Mesendoderm (in vitro differentiated cells): ENCODE data around the gene PARP4.
A peak's percentile ranks its signal among the peaks of the same experiment; 100 is the strongest.
"Not testable (repeated sequence)": the region's sequence is repeated elsewhere in the genome, so short reads cannot be mapped to it uniquely, and the experiment has no call there.

Source experiments
- DNase-seq: peaks from one replicate; pipeline ENCODE4 v3.0.0; 2013
- H2AK5ac ChIP-seq: 2 replicates; pipeline ENCODE4 v1.6.1; 2013; ENCODE audit warnings: low read length, inconsistent platforms
- H2BK120ac ChIP-seq: 2 replicates; pipeline ENCODE4 v1.6.1; 2013; ENCODE audit warnings: low read depth, mild to moderate bottlenecking, low read length, moderate library complexity, mixed read lengths
- H2BK15ac ChIP-seq: replicated peaks from 2 replicates; pipeline ENCODE4 v1.6.1; 2013; ENCODE audit warnings: low read depth, mild to moderate bottlenecking, moderate library complexity
- H2BK5ac ChIP-seq: 2 replicates; pipeline ENCODE4 v1.6.1; 2013; ENCODE audit warnings: low read length, inconsistent platforms
- H3K18ac ChIP-seq: 2 replicates; pipeline ENCODE4 v1.6.1; 2013; ENCODE audit warnings: mild to moderate bottlenecking, low read length, mixed read lengths
- H3K23ac ChIP-seq: one replicate; pipeline ENCODE4 v1.6.1; 2013; ENCODE audit warnings: low read length
- H3K27ac ChIP-seq: 2 replicates; pipeline ENCODE4 v1.5.1; 2013; ENCODE audit warnings: low read depth, mild to moderate bottlenecking, inconsistent platforms, low read length, moderate library complexity
- H3K27me3 ChIP-seq: 2 replicates; pipeline ENCODE4 v1.6.1; 2013; ENCODE audit warnings: low read length, control low read depth, mild to moderate bottlenecking, inconsistent platforms; ENCODE audit not compliant: insufficient read depth, poor library complexity
- H3K36me3 ChIP-seq: 2 replicates; pipeline ENCODE4 v1.6.1; 2013; ENCODE audit warnings: low read length, inconsistent platforms; ENCODE audit not compliant: control insufficient read depth, insufficient read depth
- H3K4ac ChIP-seq: one replicate; pipeline ENCODE4 v1.6.1; 2013; ENCODE audit warnings: low read depth, mild to moderate bottlenecking, low read length, moderate library complexity
- H3K4me1 ChIP-seq: 2 replicates; pipeline ENCODE4 v1.6.1; 2013; ENCODE audit warnings: low read depth, low read length, inconsistent platforms; ENCODE audit not compliant: control insufficient read depth
- H3K4me2 ChIP-seq: 2 replicates; pipeline ENCODE4 v1.6.1; 2013; ENCODE audit warnings: low read length
- H3K4me3 ChIP-seq: 2 replicates; pipeline ENCODE4 v1.5.1; 2013; ENCODE audit warnings: mild to moderate bottlenecking, low read length
- H3K56ac ChIP-seq: one replicate; pipeline ENCODE4 v1.6.1; 2013; ENCODE audit warnings: low read length
- H3K79me1 ChIP-seq: 2 replicates; pipeline ENCODE4 v1.6.1; 2013; ENCODE audit warnings: low read length, inconsistent platforms
- H3K79me2 ChIP-seq: 2 replicates; pipeline ENCODE4 v1.6.1; 2013; ENCODE audit warnings: mild to moderate bottlenecking, low read length; ENCODE audit not compliant: control insufficient read depth, insufficient read depth
- H3K9ac ChIP-seq: 2 replicates; pipeline ENCODE4 v1.6.1; 2013; ENCODE audit warnings: low read length, inconsistent platforms
- H4K5ac ChIP-seq: one replicate; pipeline ENCODE4 v1.6.1; 2013; ENCODE audit warnings: low read length
- H4K8ac ChIP-seq: one replicate; pipeline ENCODE4 v1.6.1; 2013; ENCODE audit warnings: low read depth, mild to moderate bottlenecking, control low read depth, low read length, moderate library complexity
- WGBS: extraction: QIAGEN DNeasy Blood & Tissue Kit; methylation state at CpG from one replicate; pipeline ENCODE4 v1.1.7; 2013; ENCODE audit warnings: low lambda C conversion rate, missing lambda C conversion rate; ENCODE audit not compliant: insufficient coverage; ENCODE audit errors: extremely low coverage; 5-methylcytosine and 5-hydroxymethylcytosine counted together

Gene PARP4

DNA sequence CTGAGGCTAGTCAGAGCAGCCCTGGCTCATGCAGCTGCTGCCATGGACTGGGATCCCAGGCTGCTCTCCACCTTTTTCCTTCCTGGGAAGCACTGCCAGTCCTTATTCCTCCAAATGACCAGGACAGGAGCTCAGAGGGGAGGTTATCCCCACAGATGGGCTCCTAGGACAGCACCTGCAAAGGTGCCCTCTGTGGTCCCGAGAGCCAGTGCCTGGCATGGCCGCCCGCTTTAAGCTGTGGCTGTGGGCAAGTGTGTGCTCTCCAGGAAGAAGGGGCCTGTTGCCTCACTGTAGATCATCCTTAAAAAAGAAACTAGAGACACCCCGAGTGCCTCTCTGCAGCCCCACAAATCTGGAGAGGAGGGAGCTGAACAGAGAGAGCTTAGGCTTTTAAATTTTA lies 119.6 kb downstream of the PARP4 start:
- Histone ChIP-seq H3K56ac (no peak overlapping the region), H3K18ac (no peak overlapping the region), H3K4me2 (no peak overlapping the region), H3K9ac (no peak overlapping the region), H2BK15ac (no peak overlapping the region), H3K4ac (no peak overlapping the region), H2AK5ac (no peak overlapping the region), H3K23ac (no peak overlapping the region), H3K79me1 (no peaks in the 10 kb centered on the region), H4K5ac (no peak overlapping the region), H4K8ac (no peak overlapping the region), H2BK5ac (no peak overlapping the region), H2BK120ac (no peak overlapping the region), H3K4me1 (no peaks in the 10 kb centered on the region), H3K4me3 (no peak overlapping the region), H3K36me3 (no peaks in the 10 kb centered on the region), H3K27me3 (no peaks in the 10 kb centered on the region), H3K27ac (no peak overlapping the region), H3K79me2 (no peaks in the 10 kb centered on the region)
- no peak for DNase-seq
- WGBS, result no CpG with 5 or more reads among the region's 4 CpGs

DNA sequence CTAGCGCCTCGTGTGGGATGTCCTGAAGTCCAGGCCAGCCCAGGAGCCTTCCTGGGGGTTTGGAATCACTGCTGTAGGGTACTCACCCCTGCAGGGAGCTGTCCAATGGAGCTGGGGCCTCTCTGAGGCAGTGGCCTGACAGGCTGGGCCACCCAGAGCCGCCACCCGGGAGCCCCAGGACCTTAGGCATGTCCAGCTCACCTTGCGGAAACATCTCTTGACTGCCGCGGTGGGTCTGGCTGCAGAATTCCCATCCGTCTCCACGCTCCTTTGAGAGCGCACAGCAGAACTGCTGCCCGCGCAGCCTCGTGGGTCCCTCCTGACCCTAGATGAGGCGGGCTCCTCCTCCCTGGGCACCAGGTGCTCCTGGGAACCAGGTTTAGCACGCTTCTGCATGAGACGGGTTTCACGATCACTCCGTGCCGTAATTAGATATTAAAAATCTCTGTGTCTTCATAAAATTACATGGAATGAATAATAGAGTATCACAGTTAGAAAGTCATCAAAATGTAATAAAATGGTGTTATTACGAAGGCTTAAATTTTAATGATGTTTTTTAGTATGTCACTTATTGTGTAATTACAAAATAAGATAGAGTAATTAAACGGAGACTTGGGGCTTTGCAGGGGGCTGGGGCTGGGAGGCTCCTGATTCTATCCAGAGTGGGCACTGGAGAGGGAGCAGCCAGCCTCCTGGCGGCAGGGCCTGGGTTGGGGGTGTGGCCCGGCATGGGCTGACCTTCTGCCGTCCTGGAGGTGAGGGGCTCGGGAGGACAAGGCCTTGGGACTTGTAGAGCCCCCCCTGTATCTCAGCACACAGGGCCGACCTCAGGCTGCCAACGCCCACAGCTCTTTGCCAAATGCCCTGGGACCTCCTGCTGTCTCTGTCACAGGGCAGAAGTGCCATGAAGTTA lies 120.6 kb downstream of the PARP4 start:
- not testable (repeated sequence) for H3K79me2 ChIP-seq, H3K4me2 ChIP-seq, H2AK5ac ChIP-seq, H4K8ac ChIP-seq, H2BK15ac ChIP-seq, H2BK5ac ChIP-seq, H3K79me1 ChIP-seq, H3K23ac ChIP-seq, H3K4ac ChIP-seq, H3K56ac ChIP-seq, H3K18ac ChIP-seq, H3K9ac ChIP-seq, H4K5ac ChIP-seq, DNase-seq, H3K4me1 ChIP-seq, H3K4me3 ChIP-seq, H2BK120ac ChIP-seq, H3K27ac ChIP-seq, H3K36me3 ChIP-seq, H3K27me3 ChIP-seq
- no CpG with 5 or more reads among the region's 27 CpGs for WGBS

GRCh38 chr13:24390795-24391194 lies 121.8 kb downstream of the PARP4 start:
- not testable (repeated sequence) for H3K27me3 ChIP-seq, H2BK120ac ChIP-seq, H3K4ac ChIP-seq, H2AK5ac ChIP-seq, H2BK5ac ChIP-seq, H4K5ac ChIP-seq, H3K23ac ChIP-seq, H2BK15ac ChIP-seq, H3K27ac ChIP-seq, H3K4me3 ChIP-seq, H4K8ac ChIP-seq, DNase-seq, H3K4me1 ChIP-seq, H3K4me2 ChIP-seq, H3K9ac ChIP-seq, H3K79me1 ChIP-seq, H3K36me3 ChIP-seq, H3K79me2 ChIP-seq, H3K56ac ChIP-seq, H3K18ac ChIP-seq
- WGBS, result no CpG with 5 or more reads among the region's 9 CpGs

DNA sequence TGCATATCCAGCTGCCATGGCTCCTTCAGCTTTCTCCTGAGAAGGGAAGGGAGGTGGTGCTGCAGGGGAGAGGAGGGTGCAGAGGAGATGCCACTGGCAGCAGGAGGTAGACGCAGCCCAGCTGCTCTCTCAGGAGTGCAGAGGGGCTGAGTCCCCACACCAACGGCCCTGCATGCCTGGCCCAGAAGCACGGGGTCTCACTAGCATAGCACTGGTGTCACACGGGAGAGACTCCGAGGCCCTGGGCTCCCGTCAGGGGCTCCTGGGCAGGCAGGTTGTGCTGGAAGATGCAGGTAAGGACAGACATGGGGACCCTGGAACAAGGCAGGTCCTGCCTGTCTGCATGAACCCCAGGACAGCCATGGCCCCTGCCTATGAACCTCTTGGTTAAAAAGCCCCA lies 123.1 kb downstream of the PARP4 start:
- no peaks in the 10 kb centered on the region for H3K79me1 ChIP-seq
- H3K56ac ChIP-seq, result no peak overlapping the region

GRCh38 chr13:24388743-24389142 lies 123.8 kb downstream of the PARP4 start:
- DNase-seq, result peak; percentile 28
- H2BK120ac ChIP-seq, result not testable (repeated sequence)

More for the DNA sequence above, 123.1 kb downstream of the PARP4 start:
- Histone ChIP-seq H3K27me3 (no peaks in the 10 kb centered on the region), H4K5ac (no peak overlapping the region), H3K4me3 (no peak overlapping the region), H3K27ac (no peak overlapping the region), H3K4me1 (no peaks in the 10 kb centered on the region), H2AK5ac (no peak overlapping the region), H3K4ac (no peak overlapping the region), H3K9ac (no peak overlapping the region), H2BK120ac (no peak overlapping the region), H3K79me2 (no peaks in the 10 kb centered on the region), H2BK5ac (no peak overlapping the region), H3K36me3 (no peaks in the 10 kb centered on the region), H3K4me2 (no peak overlapping the region), H3K23ac (no peak overlapping the region), H4K8ac (no peak overlapping the region), H2BK15ac (no peak overlapping the region), H3K18ac (no peak overlapping the region)
- DNase-seq, result no peak
- no CpG with 5 or more reads among the region's 6 CpGs for WGBS

More at GRCh38 chr13:24388743-24389142, 123.8 kb downstream of the PARP4 start:
- not testable (repeated sequence) for H2BK15ac ChIP-seq, H3K4me3 ChIP-seq, H3K4me1 ChIP-seq, H3K56ac ChIP-seq, H4K8ac ChIP-seq, H3K23ac ChIP-seq, H3K4ac ChIP-seq, H3K79me1 ChIP-seq, H3K18ac ChIP-seq, H3K27ac ChIP-seq, H2AK5ac ChIP-seq, H4K5ac ChIP-seq, H2BK5ac ChIP-seq, H3K4me2 ChIP-seq, H3K79me2 ChIP-seq, H3K27me3 ChIP-seq, H3K36me3 ChIP-seq, H3K9ac ChIP-seq
- no CpG with 5 or more reads among the region's 7 CpGs for WGBS
